HEK293 (cell line): ENCODE data around the gene CDKN2A.

Source experiments
- AEBP2 ChIP-seq: fragments of 450-650 bp; formaldehyde crosslinking; IDR thresholded peaks from 2 replicates; pipeline ENCODE4 v1.5.1; 2016; ENCODE audit warnings: missing biosample characterization, missing genetic modification characterization, borderline replicate concordance
- OVOL3 ChIP-seq: fragments of 450-650 bp; formaldehyde crosslinking; IDR thresholded peaks from 2 replicates; pipeline ENCODE4 v1.5.1; 2016; ENCODE audit warnings: missing biosample characterization, missing genetic modification characterization
- REPIN1 ChIP-seq: fragments of 450-650 bp; formaldehyde crosslinking; IDR thresholded peaks from 2 replicates; pipeline ENCODE4 v1.5.1; 2017; ENCODE audit warnings: missing biosample characterization, missing genetic modification characterization, low read depth
- REST ChIP-seq: fragments of 450-650 bp; formaldehyde crosslinking; IDR thresholded peaks from 2 replicates; pipeline ENCODE4 v1.5.1; 2016; ENCODE audit warnings: missing biosample characterization, missing genetic modification characterization
- ZBTB21 ChIP-seq: fragments of 450-650 bp; formaldehyde crosslinking; IDR thresholded peaks from 2 replicates; pipeline ENCODE4 v1.5.1; 2017; ENCODE audit warnings: missing biosample characterization, missing genetic modification characterization
- ZFP37 ChIP-seq: fragments of 450-650 bp; formaldehyde crosslinking; IDR thresholded peaks from 2 replicates; pipeline ENCODE4 v1.5.1; 2016; ENCODE audit warnings: missing biosample characterization, missing genetic modification characterization
- ZIC2 ChIP-seq: fragments of 450-650 bp; formaldehyde crosslinking; IDR thresholded peaks from 2 replicates; pipeline ENCODE4 v1.5.1; 2016; ENCODE audit warnings: missing biosample characterization, missing genetic modification characterization
- ZNF155 ChIP-seq: fragments of 450-650 bp; formaldehyde crosslinking; IDR thresholded peaks from 2 replicates; pipeline ENCODE4 v1.5.1; 2016; ENCODE audit warnings: missing biosample characterization, missing genetic modification characterization
- ZNF157 ChIP-seq: fragments of 450-650 bp; formaldehyde crosslinking; IDR thresholded peaks from 2 replicates; pipeline ENCODE4 v1.5.1; 2016; ENCODE audit warnings: missing biosample characterization, missing genetic modification characterization
- ZNF2 ChIP-seq: fragments of 450-650 bp; formaldehyde crosslinking; IDR thresholded peaks from 2 replicates; pipeline ENCODE4 v1.5.1; 2016; ENCODE audit warnings: missing biosample characterization, missing genetic modification characterization
- ZNF24 ChIP-seq: fragments of 450-650 bp; formaldehyde crosslinking; IDR thresholded peaks from 2 replicates; pipeline ENCODE4 v1.5.1; 2016; ENCODE audit warnings: missing biosample characterization, missing genetic modification characterization
- ZNF416 ChIP-seq: fragments of 450-650 bp; formaldehyde crosslinking; IDR thresholded peaks from 2 replicates; pipeline ENCODE4 v1.5.1; 2016; ENCODE audit warnings: missing biosample characterization, missing genetic modification characterization
- ZNF521 ChIP-seq: fragments of 450-650 bp; formaldehyde crosslinking; IDR thresholded peaks from 2 replicates; pipeline ENCODE4 v1.5.1; 2017; ENCODE audit warnings: missing biosample characterization, mild to moderate bottlenecking, missing genetic modification characterization
- ZNF549 ChIP-seq: fragments of 450-650 bp; IDR thresholded peaks from 2 replicates; pipeline ENCODE4 v1.5.1; 2018; ENCODE audit warnings: missing biosample characterization, missing genetic modification characterization, mild to moderate bottlenecking, inconsistent platforms, moderate library complexity
- ZNF596 ChIP-seq: fragments of 450-650 bp; IDR thresholded peaks from 2 replicates; pipeline ENCODE4 v1.5.0; 2018; ENCODE audit warnings: missing biosample characterization, mild to moderate bottlenecking, missing genetic modification characterization, moderate library complexity
- ZNF600 ChIP-seq: fragments of 450-650 bp; formaldehyde crosslinking; IDR thresholded peaks from 2 replicates; pipeline ENCODE4 v1.5.1; 2016; ENCODE audit warnings: missing biosample characterization, missing genetic modification characterization
- ZNF610 ChIP-seq: fragments of 450-650 bp; formaldehyde crosslinking; IDR thresholded peaks from 2 replicates; pipeline ENCODE4 v1.5.1; 2016; ENCODE audit warnings: missing biosample characterization, missing genetic modification characterization, borderline replicate concordance
- ZNF660 ChIP-seq: fragments of 450-650 bp; IDR thresholded peaks from 2 replicates; pipeline ENCODE4 v1.5.1; 2018; ENCODE audit warnings: missing biosample characterization, mild to moderate bottlenecking, missing genetic modification characterization
- ZNF707 ChIP-seq: fragments of 450-650 bp; formaldehyde crosslinking; IDR thresholded peaks from 2 replicates; pipeline ENCODE4 v1.5.1; 2016; ENCODE audit warnings: missing biosample characterization, missing genetic modification characterization
- ZNF791 ChIP-seq: fragments of 450-650 bp; formaldehyde crosslinking; IDR thresholded peaks from 2 replicates; pipeline ENCODE4 v1.5.1; 2016; ENCODE audit warnings: missing biosample characterization, missing genetic modification characterization
- ZNF830 ChIP-seq: fragments of 450-650 bp; IDR thresholded peaks from 2 replicates; pipeline ENCODE4 v1.5.0; 2018; ENCODE audit warnings: missing biosample characterization, missing genetic modification characterization, low read depth, mild to moderate bottlenecking, moderate library complexity
- ZSCAN4 ChIP-seq: fragments of 450-650 bp; formaldehyde crosslinking; IDR thresholded peaks from 2 replicates; pipeline ENCODE4 v1.5.1; 2017; ENCODE audit warnings: missing biosample characterization, missing genetic modification characterization
- TF ChIP-seq, protein P1 (sequence below): fragments of 450-650 bp; formaldehyde crosslinking; IDR thresholded peaks from 2 replicates; pipeline ENCODE4 v1.5.1; 2017; ENCODE audit warnings: missing biosample characterization, missing genetic modification characterization
- TF ChIP-seq, protein P2 (sequence below): fragments of 450-650 bp; formaldehyde crosslinking; IDR thresholded peaks from 2 replicates; pipeline ENCODE4 v1.5.1; 2016; ENCODE audit warnings: missing biosample characterization, missing genetic modification characterization
- TF ChIP-seq, protein P3 (sequence below): fragments of 450-650 bp; formaldehyde crosslinking; IDR thresholded peaks from 2 replicates; pipeline ENCODE4 v1.5.1; 2016; ENCODE audit warnings: missing biosample characterization, missing genetic modification characterization
- TF ChIP-seq, protein P4 (sequence below): fragments of 450-650 bp; formaldehyde crosslinking; IDR thresholded peaks from 2 replicates; pipeline ENCODE4 v1.5.1; 2016; ENCODE audit warnings: missing biosample characterization, missing genetic modification characterization, borderline replicate concordance

CDKN2A gene

DNA sequence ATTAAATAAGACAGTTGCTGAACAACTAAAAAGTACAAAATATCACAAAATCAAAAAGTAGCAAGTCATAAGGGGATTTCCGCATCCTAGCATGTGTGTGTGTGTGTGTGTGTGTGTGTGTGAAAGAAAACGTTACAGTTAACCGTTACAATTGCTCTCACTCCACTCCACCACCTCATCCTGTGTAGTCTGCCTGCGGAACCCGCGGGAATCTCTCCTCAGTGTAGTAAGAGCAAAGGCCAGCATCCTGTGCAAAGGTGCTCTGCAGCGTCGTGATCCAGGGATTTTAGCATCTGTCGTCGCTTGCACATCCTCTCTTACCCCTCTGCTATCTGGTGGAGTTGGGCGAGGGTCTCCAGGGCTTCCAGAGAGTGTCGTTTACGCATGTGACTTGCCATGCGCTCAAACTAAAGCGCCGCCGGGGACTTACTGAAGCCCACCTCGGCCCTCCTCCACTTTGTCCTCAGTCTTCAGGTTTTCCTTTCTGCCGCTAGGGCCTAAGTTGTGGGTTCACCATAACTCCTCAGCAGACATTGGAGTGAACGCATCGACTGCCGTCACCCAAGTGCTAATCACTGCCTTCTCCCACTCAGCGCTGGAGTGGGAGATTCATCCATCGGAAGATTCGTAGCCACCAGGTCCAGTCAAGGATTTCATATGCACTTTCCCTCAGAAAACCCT lies 11.0 kb upstream of the CDKN2A start (continued):
- TF ChIP-seq ZSCAN4 (tag by site-specific recombination): peak; percentile 77
- no peak for TF ChIP-seq ZBTB21 (tag by site-specific recombination)
- TF ChIP-seq ZNF155 (tag by site-specific recombination): no peak
- TF ChIP-seq ZIC2 (tag by site-specific recombination): no peak
- no peak for TF ChIP-seq REPIN1
- TF ChIP-seq, protein P1, sequence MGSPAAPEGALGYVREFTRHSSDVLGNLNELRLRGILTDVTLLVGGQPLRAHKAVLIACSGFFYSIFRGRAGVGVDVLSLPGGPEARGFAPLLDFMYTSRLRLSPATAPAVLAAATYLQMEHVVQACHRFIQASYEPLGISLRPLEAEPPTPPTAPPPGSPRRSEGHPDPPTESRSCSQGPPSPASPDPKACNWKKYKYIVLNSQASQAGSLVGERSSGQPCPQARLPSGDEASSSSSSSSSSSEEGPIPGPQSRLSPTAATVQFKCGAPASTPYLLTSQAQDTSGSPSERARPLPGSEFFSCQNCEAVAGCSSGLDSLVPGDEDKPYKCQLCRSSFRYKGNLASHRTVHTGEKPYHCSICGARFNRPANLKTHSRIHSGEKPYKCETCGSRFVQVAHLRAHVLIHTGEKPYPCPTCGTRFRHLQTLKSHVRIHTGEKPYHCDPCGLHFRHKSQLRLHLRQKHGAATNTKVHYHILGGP (tag by site-specific recombination): no peak
- TF ChIP-seq ZNF660 (tag by site-specific recombination): peak; percentile 30; the same call in 1 of the 2 replicates
- TF ChIP-seq ZNF596: no peak
- TF ChIP-seq ZNF549: no peak
- no peak for TF ChIP-seq ZNF24 (tag by site-specific recombination)
- TF ChIP-seq ZNF791 (tag by site-specific recombination): no peak
- TF ChIP-seq ZNF610 (tag by site-specific recombination): no peak
- TF ChIP-seq, protein P2, sequence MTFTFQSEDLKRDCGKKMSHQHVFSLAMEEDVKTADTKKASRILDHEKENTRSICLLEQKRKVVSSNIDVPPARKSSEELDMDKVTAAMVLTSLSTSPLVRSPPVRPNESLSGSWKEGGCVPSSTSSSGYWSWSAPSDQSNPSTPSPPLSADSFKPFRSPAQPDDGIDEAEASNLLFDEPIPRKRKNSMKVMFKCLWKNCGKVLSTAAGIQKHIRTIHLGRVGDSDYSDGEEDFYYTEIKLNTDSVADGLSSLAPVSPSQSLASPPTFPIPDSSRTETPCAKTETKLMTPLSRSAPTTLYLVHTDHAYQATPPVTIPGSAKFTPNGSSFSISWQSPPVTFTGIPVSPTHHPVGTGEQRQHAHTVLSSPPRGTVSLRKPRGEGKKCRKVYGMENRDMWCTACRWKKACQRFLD: no peak
- no peak for TF ChIP-seq ZNF157
- TF ChIP-seq, protein P3, sequence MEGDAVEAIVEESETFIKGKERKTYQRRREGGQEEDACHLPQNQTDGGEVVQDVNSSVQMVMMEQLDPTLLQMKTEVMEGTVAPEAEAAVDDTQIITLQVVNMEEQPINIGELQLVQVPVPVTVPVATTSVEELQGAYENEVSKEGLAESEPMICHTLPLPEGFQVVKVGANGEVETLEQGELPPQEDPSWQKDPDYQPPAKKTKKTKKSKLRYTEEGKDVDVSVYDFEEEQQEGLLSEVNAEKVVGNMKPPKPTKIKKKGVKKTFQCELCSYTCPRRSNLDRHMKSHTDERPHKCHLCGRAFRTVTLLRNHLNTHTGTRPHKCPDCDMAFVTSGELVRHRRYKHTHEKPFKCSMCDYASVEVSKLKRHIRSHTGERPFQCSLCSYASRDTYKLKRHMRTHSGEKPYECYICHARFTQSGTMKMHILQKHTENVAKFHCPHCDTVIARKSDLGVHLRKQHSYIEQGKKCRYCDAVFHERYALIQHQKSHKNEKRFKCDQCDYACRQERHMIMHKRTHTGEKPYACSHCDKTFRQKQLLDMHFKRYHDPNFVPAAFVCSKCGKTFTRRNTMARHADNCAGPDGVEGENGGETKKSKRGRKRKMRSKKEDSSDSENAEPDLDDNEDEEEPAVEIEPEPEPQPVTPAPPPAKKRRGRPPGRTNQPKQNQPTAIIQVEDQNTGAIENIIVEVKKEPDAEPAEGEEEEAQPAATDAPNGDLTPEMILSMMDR (tag by site-specific recombination): peak; percentile 48; the same call in 1 of the 2 replicates
- no peak for TF ChIP-seq ZFP37 (tag by site-specific recombination)
- TF ChIP-seq, protein P4, sequence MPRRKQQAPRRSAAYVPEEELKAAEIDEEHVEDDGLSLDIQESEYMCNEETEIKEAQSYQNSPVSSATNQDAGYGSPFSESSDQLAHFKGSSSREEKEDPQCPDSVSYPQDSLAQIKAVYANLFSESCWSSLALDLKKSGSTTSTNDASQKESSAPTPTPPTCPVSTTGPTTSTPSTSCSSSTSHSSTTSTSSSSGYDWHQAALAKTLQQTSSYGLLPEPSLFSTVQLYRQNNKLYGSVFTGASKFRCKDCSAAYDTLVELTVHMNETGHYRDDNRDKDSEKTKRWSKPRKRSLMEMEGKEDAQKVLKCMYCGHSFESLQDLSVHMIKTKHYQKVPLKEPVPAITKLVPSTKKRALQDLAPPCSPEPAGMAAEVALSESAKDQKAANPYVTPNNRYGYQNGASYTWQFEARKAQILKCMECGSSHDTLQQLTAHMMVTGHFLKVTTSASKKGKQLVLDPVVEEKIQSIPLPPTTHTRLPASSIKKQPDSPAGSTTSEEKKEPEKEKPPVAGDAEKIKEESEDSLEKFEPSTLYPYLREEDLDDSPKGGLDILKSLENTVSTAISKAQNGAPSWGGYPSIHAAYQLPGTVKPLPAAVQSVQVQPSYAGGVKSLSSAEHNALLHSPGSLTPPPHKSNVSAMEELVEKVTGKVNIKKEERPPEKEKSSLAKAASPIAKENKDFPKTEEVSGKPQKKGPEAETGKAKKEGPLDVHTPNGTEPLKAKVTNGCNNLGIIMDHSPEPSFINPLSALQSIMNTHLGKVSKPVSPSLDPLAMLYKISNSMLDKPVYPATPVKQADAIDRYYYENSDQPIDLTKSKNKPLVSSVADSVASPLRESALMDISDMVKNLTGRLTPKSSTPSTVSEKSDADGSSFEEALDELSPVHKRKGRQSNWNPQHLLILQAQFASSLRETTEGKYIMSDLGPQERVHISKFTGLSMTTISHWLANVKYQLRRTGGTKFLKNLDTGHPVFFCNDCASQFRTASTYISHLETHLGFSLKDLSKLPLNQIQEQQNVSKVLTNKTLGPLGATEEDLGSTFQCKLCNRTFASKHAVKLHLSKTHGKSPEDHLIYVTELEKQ (tag by site-specific recombination): no peak
- no peak for TF ChIP-seq ZNF416
- TF ChIP-seq ZNF600 (tag by site-specific recombination): peak; percentile 71; the same call in 1 of the 2 replicates
- TF ChIP-seq AEBP2 (tag by site-specific recombination): no peak
- TF ChIP-seq ZNF521 (tag by site-specific recombination): no peak
- no peak for TF ChIP-seq ZNF830 (tag by site-specific recombination)
- no peak for TF ChIP-seq ZNF707 (tag by site-specific recombination)
- no peak for TF ChIP-seq REST (tag by site-specific recombination)
- TF ChIP-seq ZNF2: no peak
- TF ChIP-seq OVOL3 (tag by site-specific recombination): peak; percentile 77; the same call in 1 of the 2 replicates
